ENCODE results near the gene GUK1.

GRCh38 chr1:228098323-228098931, 41.7 kb upstream of the GUK1 start:
- TF ChIP-seq CTCF (conservative IDR thresholded peaks at IDR 0.05 in 1 of 2, IDR thresholded peaks at IDR 0.05 in 1 of 2; ENCODE audit: extremely low read depth in 1 of 2, insufficient read depth in 1 of 2, low read depth in 1 of 2, low read length in 2 of 2) (no peak), EZH2 (IDR thresholded peaks at IDR 0.05; ENCODE audit: borderline replicate concordance, low read length) (no peak)
